Activated gamma-delta T cell treated with anti-CD3 and anti-CD28 coated beads, Interleukin-2, amount 50 U/mL, for 16 hours (primary cell): ENCODE results near the gene RAB27A.

Source experiments
- DNase-seq: peaks from one replicate; pipeline ENCODE4 v3.0.0-alpha.2; 2020; ENCODE audit warnings: low read depth

The RAB27A gene

DNA sequence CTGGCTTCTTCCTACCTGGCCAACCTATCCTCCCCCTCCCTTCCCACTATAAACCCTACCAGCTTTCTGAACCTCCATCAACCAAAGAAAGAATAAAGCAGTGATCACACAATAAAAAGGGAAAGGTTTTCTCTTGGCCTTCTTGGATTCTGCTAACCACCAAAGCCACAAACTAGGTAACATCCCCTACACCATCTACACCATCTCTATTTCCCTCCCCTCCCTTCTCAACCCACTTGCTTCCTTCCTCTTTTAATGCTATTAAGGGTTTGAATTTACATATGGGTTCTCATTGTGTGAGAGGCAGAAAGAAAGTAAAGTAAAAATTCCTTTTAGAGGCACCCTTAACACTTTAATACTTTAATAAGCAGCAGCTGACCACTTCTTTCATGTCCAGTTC lies 67.0 kb downstream of the RAB27A start:
- no peak for DNase-seq

DNA sequence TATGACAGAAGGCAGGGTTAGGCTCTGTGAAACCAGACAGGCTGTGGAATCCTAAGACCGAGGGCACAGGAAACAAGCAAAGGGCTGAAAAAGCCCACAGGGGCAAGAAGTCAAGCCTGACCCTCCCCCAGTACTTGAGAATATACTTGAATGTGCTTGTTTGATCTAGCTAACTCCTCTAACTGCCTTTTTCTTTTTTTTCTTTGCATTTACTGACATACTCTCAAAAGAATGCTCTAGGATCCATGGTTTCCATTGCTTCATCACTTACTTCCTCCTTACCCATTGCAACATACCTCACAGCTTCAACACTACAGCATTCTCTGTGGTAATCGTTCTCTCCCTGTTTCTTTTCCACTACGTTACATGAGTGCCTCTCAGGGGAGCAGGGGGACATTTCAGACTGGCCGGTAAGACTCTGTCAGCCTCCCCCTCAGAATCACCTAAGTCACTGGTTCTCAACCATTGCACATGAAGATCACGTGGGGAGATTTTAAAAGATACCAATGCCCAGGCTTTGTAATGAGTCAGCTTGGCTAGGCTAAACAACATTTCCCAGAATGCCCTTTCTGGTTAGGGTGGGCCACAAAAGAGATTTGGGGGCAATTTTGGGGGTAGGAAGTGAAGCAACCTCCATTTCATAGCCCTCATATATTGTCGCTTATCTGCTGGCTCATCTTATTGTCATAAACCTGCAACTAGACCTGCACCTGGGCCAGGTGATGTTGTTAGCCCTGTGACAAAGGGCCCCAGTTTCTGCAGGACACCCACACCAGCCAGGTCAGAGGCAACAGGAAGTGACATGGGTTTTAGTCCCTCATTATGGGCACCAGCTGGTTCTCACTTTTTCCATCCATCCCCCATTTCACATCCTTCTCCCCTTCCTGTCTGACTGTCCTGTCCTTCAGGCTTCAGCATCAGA lies 68.3 kb downstream of the RAB27A start:
- DNase-seq = peak; percentile 16

DNA sequence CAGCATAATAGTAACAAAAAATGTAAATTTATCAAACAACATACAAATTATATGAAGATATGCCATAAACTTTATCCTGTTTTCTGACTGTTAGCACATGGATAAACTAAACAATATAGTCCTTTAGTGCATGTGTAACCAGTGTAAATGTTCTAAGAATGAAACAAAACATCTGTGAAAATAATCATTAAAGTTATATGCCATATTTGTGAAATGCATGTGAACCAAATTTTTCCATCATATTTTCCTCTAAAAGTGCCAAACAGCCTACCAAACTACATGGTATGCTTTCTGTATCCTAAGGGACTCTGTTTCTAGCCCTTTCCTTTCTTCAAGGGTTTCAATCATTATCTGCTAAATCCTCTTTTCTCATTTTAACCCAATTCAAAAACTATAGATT lies 69.0 kb downstream of the RAB27A start:
- no peak for DNase-seq

DNA sequence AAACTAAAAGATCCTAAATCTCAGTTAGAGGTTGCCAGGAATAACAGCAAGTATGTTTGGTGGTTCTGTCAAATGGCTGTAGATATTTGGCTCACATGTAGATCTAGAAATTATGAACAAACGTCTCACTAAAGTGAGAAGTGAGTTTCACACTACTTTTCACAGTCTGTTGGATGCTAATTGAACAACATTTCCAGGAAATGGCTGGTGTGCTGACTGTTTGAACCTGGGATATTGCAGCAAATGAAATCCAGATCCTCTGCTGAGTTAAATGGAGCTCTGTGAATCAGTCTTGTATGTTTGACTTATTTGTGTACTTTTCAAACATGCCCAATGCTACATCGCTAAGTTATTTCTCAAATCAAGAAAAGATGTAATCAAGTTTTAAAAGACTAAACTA lies 71.6 kb downstream of the RAB27A start:
- DNase-seq = no peak

DNA sequence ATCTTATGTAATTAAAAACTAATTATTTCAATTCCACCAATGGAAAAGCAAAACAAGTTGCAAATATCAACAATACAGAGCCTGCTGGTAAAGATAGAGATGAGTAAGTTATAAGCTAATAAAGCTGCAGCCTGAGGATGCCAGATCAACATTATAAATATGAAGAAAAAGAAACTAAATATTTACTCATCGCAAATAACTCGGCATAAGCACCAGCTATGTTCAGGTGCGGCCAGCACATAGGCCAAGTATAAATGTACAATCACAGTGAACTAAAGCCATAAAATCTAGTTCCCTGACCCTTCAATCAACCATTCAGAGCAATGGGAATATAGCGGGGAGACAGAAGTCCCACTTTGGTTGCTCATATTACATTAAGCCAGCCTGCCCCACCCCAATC lies 85.1 kb downstream of the RAB27A start:
- no peak for DNase-seq

DNA sequence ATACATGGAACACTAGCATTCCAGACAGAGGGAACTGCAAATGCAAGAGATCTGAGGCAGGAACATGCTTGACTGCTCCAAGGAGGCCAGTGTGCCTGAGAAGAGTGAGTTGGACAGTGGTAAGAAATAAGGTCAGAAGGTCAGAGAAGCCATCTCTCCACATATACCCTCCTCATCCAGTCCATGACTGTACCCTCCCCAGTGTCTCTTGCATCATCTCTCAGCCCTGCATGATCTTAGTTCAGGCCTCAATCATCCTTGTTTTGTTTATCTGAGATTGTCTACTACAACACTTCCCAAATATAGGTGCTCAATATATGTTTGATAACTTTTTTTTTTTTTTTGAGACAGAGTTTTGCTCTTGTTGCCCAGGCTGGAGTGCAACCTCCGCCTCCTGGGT lies 87.4 kb downstream of the RAB27A start:
- DNase-seq = no peak

DNA sequence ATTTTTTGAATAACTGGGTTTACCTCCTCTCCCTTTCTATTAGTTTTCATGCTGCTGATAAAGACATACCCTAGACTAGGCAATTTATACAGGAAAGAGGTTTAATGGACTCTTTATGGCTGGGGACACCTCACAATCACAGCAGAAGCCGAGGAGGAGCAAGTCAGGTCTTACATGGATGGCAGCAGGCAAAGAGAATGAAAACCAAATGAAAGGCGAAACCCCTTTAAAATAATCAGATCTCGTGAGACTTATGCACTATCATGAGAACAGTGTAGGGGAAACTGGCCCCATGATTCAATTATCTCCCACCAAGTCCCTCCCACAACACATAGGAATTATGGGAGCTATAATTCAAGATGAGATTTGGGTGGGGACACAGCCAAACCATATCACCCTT lies 90.9 kb downstream of the RAB27A start:
- no peak for DNase-seq

DNA sequence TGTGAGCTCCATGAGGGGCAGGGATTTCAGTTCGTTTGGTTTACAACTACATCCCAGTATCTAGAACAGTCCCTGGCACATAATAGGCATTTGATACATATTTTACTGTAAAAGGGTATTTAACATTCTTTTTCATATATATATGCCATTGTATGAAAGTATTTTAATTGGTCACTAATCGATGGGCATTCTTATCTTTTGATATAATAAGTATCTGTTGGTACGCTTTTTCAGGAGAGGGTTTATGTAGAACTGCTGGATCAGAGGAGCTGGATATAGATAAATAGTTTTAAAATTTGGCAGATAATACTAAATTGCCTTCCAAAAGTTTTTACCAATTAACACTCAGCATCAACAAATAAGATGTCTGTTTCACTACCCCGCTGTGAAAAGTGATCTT lies 91.9 kb downstream of the RAB27A start:
- no peak for DNase-seq

DNA sequence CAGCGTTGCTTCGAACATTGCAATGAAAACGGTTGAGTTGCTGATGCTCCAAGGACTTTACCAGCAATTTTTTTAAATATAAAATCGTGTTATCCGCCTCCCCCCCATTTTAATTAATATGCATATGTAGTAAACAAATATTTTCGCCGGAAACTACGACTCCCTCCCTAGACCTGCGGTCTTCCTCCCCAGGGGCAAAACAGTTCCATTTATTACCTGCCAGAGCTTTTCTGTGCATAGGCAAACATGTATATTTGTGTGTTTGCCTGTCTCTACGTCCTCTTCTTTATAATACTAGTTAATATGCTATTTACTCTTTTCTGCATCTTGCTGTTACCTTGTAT lies 92.3 kb downstream of the RAB27A start:
- DNase-seq = no peak

DNA sequence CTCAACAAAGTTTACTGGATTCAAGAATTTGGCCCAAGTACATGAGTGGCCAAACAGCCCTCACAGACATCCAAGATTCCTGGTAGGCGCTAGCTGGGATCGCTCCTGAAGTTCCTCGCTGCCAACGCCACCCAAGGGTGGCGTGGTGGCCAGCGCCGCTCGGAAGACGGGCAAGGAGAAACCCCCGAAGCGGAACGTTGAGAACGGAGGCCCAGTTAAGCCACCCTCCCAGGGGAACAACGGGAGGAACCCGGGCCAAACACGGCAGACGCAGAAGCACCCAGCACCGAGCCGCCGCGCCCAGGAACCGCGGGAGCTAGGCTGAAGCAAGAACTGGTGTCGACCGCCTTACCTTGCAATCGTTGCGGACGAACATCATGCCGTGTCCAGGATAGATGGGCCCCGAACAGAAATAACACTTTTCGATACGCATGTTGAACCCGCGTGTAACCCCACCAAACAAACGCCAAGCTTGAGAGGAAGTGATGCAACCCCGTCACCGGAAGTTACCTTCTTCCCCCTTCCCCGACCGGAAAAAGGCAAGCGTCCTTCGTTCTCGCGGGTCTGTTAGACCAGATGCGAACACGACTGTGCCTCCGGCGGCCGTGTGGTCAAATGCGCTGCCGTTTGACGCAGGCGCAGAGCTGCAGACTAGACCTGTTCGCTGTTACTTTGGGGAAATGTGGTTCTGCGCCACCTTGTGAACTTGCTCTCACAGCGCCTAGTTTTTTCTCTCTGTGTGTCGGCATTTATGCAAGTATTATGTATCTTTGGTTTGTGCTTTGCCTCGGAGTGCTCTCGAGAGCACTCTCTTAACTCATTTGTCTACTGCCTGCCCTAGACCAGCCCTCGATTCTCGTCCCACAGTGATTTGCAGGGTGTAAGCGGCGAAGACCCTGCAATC lies 92.9 kb downstream of the RAB27A start, which contains the start of gene RSL24D1:
TSS of gene RSL24D1 (minus strand) at position 484 of the 904 bp plus-strand sequence. CDS start at position 433, 51 bp downstream.
- DNase-seq = peak; percentile 95

DNA sequence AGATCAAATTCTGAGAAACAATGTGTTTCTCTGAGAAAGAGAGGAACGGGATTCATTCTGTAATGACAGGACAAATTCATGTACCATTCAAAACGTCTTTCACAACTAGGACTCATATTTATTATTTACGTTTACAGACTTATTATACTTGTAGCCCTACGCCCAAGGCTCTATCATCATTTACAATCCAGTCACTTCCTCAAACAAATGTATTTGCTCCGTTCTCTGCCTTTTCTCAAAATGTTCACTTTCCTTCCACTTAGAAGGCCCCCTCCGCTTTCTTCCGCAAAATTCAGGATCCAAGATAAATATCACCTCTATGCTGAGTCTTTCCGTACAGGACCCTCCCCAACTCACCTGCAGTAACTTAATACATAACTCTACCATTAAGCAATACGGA lies 93.6 kb downstream of the RAB27A start:
- no peak for DNase-seq

DNA sequence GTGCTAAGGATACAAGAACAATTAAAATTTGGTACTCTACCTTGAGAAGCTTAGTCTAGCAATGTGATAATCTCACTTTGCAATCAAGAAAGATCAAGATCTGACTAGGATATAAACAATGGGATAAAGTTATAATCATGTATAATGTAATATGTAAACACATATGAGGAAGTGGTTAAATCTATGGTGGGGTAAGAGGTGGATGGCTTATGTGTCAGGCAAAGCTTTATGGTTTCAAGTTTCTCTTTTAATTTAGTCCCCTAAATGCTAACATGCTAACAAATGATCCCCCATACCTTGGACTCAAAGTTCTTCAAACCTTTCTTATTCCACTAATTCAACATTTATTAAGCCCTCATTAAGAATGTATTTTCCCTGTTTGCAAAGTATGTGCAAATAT lies 95.4 kb downstream of the RAB27A start:
- no peak for DNase-seq

DNA sequence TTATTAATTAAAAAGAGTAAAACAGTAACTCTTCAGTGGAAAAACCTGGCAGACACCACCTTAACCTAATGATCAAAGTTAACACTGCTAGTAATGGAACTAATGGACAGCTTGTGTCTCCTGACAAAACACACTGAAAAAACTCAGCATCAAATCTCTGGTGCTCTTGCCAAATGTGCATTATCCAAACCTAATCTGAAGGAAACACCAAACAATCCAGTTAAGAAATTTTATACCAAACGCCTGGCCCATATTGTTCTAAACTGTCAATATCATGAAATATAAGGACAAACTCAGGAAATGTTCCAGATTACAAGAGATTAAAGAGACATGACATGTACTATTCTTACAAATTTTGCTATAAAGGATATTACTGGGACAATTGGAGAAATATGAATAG lies 103.3 kb downstream of the RAB27A start:
- no peak for DNase-seq

DNA sequence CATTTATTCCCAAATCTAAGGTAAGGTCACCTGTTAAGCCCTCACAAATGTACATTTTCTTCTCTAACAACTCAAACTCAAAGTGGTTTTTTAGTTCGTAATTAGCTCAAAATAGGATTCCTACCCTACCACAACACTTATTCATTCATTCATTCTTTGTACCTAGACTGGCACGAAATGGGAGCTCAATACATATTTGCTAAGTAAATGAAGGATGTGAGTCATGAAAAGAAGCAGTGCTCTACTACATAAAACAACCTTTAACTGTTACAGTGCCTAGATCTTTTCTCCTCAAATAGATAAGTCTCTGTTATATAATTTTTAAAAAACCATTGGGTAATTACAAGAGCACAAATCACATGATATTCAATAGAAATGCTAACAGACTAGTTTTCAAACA lies 105.9 kb downstream of the RAB27A start:
- no peak for DNase-seq

DNA sequence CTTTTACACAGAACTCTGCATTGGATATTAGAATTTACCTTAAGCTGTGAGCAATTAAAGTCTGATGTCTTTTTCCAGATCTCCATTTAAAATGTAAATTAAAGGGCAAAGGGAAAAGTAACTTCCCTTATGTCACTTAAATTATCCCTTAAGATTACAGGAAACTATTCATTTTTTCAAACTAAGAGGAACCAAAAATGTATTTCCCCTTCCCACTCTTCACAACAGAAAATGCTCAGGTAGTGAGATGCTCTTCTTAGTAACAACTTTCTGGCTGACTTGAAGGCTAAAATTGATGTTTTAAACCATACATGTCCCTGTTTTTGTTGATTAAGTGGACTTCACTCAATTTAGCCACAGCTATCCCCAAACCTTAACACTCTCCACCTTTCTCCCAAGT lies 110.5 kb downstream of the RAB27A start:
- no peak for DNase-seq

DNA sequence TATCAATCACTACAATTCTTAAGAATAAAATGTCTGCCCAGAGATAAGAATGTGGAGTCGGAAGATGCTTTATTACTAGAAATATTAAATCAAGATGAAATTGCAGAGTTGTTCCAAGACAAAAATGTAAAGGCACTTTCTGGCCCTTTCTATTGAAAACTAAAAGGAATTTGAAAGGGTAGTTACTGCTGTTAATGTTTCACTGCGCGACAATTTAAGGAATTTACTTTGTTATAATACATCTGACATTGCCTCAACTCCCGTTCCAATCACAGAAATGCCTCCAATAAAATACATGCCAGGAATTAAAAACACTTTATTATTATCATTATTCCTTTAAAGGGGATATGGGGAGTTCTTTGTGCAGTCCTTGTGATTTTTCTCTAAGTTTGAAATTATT lies 119.3 kb downstream of the RAB27A start:
- DNase-seq = no peak

DNA sequence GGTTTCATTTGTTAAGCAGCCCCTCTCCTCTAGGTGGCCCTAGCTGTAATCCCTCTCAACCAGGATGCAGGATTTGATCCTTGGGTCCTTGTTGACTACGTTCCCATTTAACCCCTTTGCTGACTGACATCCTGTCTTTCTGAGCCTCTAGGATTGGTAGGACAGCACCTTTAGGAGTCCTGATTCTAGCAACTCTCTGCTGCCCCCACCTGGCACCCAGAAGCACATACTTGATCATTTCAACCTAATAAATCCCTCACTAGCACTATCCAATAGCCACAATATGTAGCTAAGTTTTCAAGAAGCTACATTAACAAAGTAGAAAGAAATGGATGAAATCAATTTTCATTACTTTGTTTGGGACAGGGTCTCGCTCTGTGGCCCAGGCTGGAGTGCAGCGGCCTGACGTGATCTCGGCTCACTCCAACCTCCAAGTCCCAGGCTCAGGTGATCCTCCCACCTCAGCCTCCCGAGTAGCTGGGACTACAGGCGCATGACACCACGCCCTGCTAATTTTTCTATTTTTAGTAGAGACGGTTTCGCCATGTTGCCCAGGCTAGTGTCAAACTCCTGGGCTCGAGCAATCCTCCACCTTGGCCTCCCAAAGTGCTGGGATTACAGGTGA lies 121.2 kb downstream of the RAB27A start:
- DNase-seq = no peak

DNA sequence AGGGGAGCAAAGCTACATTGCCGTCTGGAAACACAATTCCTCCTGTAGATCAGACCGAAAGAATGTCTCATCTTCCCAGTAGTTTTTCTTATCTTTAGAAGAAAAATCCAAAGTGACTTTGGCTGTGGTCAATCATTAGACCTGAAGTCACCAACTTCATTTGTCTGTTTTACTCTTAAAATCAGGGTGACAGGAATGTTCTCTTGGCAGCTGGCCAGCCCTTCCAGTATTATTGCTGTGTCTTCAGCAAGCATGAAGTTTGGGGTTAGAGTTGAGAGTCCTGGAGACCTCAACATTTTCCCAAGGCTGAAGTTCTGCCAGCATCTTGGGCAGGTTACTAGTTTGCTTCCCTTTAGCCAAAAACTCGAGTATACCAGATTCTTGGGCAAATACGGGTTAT lies 125.3 kb downstream of the RAB27A start:
- no peak for DNase-seq
